GM19035 (cell line): ENCODE measurements around the gene RAB23.

Experiments used
- ATAC-seq: cut with Tn5 transposase; IDR thresholded peaks from one replicate; pipeline ENCODE4 v1.9.1; 2021; ENCODE audit not compliant: unreplicated experiment

Gene RAB23

GRCh38 chr6:57221936-57222742 is at the start of gene RAB23:
Gene RAB23, minus strand, starts transcription at chr6:57222307. Its CDS starts 11,927 bp downstream, at chr6:57210380.
- ATAC-seq = peak; percentile 87

DNA sequence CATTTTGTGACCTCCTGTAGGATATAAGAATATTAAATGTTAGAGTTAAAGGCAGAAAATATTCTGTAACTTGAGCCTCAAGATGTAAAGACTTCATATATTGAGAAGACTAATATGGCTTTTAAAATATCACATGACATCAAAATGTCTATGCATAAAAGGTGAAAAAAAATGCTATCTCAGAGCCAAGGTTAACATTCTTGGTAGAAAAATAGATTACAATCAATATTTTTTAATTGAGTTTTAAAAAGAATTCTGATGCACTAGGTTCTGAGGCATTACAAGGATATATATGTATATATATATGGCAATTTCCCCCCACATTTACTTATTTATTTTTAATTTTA is 46.2 kb upstream of the RAB23 start:
- ATAC-seq = no peak

- ATAC-seq = no peak
These were observed 45.6 kb upstream of the RAB23 start for GRCh38 chr6:57267586-57268293.

DNA sequence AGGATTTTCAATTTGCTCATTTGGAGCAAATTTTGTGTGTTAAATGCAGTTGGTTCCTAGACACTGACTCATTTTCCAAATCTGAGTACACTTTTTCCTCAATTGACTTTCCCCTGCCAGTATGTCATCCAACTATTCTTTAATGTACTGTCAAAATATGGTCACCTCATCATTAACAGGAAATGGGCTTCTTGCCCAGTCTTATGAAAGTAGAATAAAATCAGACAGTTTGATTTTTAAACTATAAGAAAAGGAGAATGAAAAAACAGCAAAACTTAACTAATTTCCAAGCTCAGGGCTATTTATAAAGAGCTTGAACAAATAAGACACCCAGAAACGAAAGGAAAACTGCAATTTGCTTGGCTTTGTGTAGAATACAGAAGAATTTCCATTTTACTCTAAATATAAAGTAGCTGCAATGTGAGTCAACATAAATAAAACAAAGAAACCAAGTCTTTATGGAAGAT is 43.7 kb upstream of the RAB23 start:
- no peak for ATAC-seq

GRCh38 chr6:57263739-57264138 is 41.6 kb upstream of the RAB23 start:
- no peak for ATAC-seq

DNA sequence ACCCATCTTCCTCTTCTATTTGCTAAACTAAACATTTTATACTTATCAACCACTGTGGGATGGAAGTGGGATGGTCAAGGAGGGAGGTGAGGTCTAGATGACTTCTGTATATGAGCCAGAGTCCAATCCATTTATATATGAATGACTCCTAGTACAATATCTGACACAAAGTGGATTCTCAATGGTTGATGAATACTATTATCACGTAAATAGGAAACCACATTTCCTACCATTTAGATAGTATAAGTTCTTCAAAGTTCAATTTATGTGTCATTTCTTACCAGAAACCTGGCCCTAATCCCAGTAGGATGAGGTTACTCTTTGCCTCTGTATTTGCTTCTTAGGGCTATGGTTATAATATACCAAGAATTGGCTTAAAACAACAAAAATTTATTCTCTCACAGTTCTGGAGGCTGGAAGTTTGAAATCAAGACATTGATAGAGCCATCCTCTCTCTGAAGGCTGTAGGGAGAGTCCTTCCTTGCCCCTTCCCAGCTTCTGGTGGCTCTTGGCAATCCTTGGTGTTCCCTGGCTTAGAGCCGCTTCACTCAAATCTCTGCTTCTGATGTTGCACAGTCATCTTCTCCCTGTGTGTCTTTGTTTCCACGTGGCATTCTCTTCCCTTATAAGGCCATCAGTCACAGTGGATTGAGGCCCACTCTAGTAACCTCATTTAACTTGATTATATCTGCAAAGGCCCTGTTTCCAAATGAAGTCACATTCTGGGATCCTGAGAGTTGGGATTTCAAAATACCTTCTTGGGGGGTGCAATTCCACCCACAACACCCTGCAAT is 41.0 kb upstream of the RAB23 start:
- no peak for ATAC-seq

- no peak for ATAC-seq
These were observed 40.4 kb upstream of the RAB23 start for GRCh38 chr6:57262488-57262887.

DNA sequence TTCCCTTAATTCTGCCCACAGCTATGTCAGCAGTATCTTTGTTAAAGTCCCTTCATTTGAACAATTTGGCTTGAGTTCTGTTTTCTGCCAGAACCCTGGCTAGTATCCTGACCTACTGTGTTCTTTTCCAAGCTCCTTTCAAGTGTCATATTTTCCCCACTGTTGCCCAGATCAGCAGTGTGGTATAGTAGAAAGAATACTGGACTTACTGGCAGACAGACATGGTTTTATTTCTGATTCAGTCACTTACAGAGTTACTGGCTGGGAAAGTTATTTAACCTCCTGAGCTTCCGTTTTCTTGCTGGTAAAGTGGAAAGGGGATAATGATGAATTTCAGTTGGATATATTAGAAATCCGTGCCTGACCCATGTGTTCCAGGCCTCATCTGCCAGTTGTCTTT is 39.8 kb upstream of the RAB23 start:
- no peak for ATAC-seq

DNA sequence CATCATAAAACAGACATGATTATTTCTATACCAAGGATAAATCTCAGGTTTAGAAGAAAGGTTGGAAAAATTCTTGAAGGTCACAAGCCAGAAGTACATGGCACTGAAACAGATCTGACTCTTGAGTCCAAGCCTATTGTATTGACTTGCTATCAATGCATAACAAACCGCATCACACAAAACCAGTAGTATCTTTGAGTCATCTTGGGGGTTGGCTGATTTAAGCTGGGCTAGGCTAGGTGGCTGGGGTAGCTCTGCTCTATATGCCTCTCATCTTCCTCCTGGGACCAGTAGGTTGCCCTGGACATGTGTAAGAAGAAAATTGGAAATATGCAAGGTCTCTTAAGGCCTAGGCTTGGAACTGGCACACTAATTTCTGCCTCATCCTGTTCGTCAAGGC is 37.0 kb upstream of the RAB23 start:
- no peak for ATAC-seq

DNA sequence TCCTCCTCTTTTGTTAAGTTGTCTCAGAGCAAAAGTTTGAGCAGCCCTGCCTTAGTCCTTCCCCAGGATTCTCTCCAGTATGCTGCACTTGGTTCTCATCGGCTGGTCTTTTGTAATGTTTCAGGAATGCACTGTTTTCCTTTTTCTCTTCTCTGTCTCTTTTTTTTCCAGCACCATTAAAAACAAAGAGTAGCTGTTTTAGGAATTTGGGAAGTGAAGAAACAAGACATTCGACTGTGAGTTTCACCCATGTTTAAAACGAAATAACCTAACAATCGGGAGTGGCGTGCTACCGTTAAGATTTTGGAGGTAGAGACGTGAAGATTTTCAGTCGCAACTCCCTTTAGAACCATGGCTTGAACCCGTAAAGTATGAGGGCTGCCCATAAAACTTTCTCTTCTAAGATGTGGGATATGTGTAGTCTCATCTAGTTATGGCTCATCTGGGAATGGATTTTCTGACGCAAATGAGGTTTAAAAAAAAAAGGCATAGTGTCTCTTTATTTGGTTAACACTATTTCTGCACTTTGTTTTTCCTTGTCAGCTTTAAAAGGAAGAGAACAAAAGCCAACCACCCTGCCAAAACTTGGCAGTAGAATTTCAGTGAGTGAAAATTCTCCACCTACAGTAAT is 35.9 kb upstream of the RAB23 start:
- no peak for ATAC-seq

GRCh38 chr6:57256541-57256940 is 34.4 kb upstream of the RAB23 start:
- ATAC-seq = no peak

DNA sequence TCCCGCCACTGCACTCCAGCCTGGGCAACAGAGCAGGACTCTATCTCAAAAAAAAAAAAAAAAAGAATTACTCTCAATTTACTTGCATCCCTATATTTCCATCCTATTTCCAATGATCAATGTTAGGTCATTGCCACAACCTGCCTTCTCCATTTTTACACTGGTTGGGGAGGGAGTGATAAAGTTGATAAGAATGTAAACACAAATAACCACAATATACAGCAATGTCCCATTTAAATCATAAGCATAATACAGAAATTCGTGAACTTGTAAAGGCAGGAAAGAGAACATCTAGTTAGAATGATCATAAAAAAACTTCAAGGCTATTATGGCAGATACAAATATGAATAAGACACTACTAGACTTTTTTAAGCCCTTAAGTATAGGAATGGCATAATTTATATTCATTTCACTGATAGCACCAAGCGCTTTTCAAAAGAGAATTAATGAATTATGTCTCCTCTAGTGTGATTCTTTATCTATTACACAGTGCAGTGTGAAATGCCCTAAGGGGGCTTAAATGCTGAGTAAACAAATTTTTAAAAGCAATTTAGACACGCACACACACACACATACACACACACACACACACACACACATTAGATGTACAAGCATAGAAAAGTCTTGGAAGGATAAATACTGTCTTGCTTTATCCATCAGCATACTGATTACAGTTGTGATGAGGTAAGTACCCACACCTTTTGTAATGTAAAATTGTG is 33.5 kb upstream of the RAB23 start:
- ATAC-seq = no peak

DNA sequence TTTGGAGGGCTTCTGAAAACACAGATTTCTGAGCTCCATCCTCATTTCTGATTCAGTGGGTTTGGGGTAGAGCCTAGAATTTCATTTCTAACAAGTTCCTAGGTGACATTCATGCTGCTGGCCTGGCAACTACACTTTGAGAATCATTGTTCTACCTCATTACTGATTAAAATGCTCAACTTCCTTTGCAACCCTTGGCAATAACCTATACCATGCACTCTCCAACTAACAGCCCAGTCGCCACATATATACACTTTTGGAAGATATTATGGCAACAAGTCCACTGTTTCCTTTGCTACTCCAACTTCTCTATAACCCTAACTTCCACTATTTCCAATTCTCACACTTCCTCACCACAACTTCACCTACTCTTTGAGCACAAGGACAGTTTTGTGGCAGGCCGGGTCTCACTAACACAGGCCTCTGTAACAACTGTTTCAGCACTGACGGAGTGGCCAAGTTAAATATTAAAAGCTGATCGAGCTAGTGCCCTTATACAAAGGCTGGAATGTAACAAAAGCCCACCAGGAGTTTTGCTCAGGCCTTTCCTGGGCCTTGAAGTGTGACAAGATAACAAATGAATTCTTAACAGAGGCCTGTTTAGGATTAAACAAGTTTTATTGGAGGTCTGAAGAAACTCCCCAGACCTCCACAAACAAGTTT is 32.1 kb upstream of the RAB23 start:
- ATAC-seq = no peak

- ATAC-seq = no peak
These were observed 30.9 kb upstream of the RAB23 start for GRCh38 chr6:57252975-57253374.

- ATAC-seq = no peak
These were observed 30.0 kb upstream of the RAB23 start for GRCh38 chr6:57252137-57252536.

- no peak for ATAC-seq
These were observed 28.2 kb upstream of the RAB23 start for GRCh38 chr6:57250348-57250747.

DNA sequence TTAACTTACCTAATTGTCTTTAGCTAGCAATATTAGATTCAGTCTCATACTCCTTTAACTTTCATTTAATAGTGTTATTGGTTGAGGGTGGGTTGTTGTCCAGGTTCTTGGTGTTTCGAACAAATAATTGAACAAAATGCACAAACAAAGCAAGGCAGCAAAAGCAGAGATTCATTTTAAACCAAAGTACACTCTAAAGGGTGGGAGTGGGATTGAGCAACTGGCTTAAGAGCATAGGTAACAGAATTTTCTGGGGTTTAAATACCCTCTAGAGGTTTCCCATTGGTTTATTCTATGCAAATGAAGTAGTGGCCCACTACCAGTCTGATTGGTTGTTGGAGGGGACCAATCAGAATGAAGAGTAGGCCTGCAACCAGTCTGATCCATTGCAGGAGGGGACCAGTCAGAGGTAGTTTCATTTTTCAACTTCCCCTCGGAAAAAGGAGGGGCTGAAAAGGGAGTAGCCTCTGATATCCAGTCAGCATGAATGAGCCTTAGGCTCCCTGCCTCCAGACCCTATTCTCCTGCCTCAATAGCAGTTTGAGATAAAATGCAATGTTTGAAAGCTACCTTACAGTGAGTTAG is 26.3 kb upstream of the RAB23 start:
- no peak for ATAC-seq

DNA sequence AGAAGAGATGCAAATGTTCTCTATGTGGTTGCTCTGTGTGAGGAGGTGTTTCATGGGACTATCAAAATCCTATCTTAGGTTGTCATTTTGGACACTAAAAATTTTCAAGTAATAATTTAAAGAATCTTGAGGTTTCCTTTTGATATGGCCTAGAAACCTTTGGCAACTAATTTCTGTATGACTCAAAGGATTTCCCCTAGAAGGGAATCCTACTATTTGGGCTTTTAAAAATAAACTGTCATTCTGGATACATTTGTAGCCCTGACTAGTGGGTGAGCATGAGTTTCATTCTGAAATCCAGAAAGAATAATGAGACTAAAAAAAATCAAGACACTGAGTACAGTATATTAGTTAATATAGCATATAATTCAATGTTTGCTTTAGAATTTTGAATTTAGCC is 25.5 kb upstream of the RAB23 start:
- no peak for ATAC-seq

GRCh38 chr6:57246307-57246706 is 24.2 kb upstream of the RAB23 start:
- no peak for ATAC-seq

- ATAC-seq = no peak
These were observed 21.8 kb upstream of the RAB23 start for GRCh38 chr6:57243954-57244353.
